Suppressor macrophage treated with lipopolysaccharide for 4 hours (primary cell): Measurements from ENCODE around the gene C19orf12.

Experiments used
- DNase-seq: peaks from one replicate; pipeline ENCODE4 v3.0.0-alpha.2; 2020

Gene C19orf12

GRCh38 chr19:29658221-29658991, 56.7 kb downstream of the C19orf12 start:
- DNase-seq = no peak

GRCh38 chr19:29655648-29656335, 59.3 kb downstream of the C19orf12 start:
- no peak for DNase-seq

- DNase-seq = no peak
These were observed 61.7 kb downstream of the C19orf12 start for GRCh38 chr19:29653398-29653797.

DNA sequence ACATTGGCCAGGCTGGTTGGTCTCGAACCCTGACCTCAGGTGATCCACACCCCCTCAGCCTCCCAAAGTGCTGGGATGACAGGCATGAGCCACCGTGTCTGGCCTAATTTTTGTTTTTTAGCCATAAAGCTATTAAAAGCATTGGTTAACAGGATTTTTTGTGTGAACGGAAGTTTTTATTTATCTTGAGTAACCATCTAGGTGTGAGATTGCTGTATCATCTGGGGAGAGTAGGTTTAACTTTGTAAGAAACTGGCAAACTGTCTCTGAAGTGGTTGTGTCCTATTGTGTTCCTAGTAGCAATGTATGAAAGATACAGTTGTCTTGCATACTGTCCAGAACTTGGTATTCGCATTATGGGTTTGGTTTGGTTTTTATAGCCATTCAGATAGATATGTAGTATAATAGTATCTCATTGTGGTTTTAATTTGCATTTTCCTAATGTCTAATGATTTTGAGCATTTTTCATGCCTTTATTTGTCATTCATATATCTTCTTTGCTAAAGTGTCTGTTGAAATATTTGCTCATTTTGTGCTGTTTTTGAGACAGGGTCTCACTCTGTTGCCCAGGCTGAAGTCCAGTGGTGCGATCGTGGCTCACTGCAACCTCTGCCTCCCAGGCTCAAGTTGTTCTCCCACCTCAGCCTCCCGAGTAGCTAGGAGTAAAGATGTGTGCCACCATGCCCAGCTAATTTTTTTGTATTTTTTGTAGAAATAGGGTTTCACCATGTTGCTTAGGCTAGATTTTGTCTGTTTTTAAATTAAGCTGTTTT, 63.3 kb downstream of the C19orf12 start:
- no peak for DNase-seq

DNA sequence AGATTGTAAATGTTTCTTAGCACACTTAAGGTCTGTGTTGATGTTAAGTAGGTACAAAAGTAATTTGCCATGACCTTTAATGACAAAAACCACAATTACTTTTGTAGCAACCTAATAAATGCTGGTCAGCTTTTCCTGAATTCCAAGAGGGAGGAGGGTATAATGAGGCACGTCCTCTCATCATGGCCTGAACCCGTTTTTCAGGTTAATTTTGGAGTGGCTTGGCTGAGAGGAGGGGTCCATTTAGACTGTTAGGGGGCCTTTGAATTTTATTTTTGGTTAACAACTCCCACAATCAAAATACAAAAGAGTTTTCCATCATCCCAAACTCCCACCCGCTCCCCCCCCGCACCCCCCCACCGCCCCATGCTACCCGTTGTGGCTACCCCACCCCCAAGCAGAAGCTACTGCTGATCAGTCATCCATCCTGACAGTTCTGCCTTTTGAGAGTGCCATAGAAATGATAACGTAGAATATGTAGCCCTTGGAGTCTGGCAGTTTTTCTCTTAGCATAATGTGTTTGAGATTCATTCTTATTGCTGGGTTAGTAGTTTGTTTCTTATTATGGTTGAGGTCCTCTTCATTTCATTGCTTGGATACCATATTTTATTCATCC, 64.2 kb downstream of the C19orf12 start:
- no peak for DNase-seq
